GM12892 (cell line): ENCODE measurements around the gene TOP1. TPM values are rescaled to one million over a fixed set of nuclear protein-coding genes. Genes with fewer than 3 reads are reported as not detected.

ENCODE experiments used
- DNase-seq: peaks from one replicate; pipeline ENCODE4 v3.0.0; 2011; ENCODE audit not compliant: insufficient read length
- FAIRE-seq: peaks from 2 replicates; lab custom pipeline; 2011; peaks lifted over from hg19 to GRCh38; lab: Jason Lieb, UNC
- POLR2A ChIP-seq: IDR thresholded peaks from 2 replicates; pipeline ENCODE4 v1.6.1; 2011; ENCODE audit warnings: low read depth, low read length, control low read depth
- POLR2AphosphoS5 ChIP-seq: IDR thresholded peaks from 2 replicates; pipeline ENCODE4 v1.6.1; 2011; ENCODE audit warnings: low read depth, low read length, control low read depth
- TAF1 ChIP-seq: IDR thresholded peaks from 2 replicates; pipeline ENCODE4 v1.6.1; 2011; ENCODE audit warnings: low read depth, mild to moderate bottlenecking, control low read depth, low read length, borderline replicate concordance
- polyA plus RNA-seq: library from polyadenylated mRNA; unstranded; fragments of >200 nt; gene quantifications from one replicate; pipeline ENCODE4 v1.2.1, GENCODE V29; 2012; ENCODE audit warnings: missing spikeins, inconsistent platforms; ENCODE audit not compliant: missing spikeins

The TOP1 gene
- 69.1 TPM for polyA plus RNA-seq

DNA sequence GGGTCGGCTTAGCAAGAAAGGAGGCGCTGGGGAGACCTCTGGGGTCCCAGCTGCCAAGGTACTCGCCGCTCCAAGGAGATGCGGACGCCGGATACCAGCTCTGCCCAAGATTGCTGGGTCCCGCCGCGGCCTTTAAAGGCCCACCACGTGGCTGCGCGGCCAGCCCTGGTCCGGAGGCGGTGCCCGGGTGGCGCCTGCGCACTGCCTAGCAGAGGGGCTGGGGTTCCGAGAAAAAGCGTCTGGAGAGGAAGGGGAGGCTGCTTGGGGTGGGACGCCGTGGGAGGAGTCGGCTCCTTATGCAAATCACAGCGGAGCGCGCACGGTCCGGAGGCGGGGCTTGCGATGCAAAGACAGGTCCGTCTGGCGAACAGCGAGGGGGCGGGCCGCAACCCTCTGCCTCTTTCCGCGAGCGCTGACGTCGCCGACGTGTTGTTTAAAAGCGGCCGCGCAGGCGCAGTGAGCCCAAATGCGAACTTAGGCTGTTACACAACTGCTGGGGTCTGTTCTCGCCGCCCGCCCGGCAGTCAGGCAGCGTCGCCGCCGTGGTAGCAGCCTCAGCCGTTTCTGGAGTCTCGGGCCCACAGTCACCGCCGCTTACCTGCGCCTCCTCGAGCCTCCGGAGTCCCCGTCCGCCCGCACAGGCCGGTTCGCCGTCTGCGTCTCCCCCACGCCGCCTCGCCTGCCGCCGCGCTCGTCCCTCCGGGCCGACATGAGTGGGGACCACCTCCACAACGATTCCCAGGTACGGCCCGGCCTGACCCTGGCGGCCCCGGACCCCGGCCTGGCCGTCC, at the start of gene TOP1:
TSS of gene TOP1 (plus strand) at position 464 of the 791 bp plus-strand sequence. CDS start at position 710, 246 bp downstream.
- DNase-seq (peak; percentile 99), FAIRE-seq (peak; percentile 99)
- peak; percentile 89 for TF ChIP-seq POLR2AphosphoS5
- TF ChIP-seq TAF1: peak; percentile 81
- TF ChIP-seq POLR2A: peak; percentile 95

DNA sequence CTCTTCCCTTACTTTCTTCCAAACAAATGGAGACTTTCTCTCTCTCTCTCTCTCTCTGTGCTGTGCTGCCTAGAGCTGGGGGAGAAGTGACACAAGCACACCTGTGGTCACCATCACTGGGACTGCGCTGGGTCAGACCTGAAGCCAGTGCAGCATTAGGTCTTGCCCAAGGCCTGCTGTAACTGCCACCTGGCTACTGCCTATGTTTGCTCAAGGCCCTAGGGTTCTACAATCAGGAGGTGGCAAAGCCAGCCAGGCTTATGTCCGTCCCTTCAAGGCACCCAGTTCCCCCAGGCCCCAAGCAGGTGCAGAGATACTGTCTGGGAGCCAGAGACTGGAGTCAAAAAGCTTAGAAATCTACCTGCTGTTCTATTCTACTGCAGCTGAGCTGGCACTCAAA, 49.4 kb upstream of the TOP1 start:
- DNase-seq: no peak
- FAIRE-seq: no peak
- TF ChIP-seq TAF1 (no peak), POLR2AphosphoS5 (no peak), POLR2A (no peak)

DNA sequence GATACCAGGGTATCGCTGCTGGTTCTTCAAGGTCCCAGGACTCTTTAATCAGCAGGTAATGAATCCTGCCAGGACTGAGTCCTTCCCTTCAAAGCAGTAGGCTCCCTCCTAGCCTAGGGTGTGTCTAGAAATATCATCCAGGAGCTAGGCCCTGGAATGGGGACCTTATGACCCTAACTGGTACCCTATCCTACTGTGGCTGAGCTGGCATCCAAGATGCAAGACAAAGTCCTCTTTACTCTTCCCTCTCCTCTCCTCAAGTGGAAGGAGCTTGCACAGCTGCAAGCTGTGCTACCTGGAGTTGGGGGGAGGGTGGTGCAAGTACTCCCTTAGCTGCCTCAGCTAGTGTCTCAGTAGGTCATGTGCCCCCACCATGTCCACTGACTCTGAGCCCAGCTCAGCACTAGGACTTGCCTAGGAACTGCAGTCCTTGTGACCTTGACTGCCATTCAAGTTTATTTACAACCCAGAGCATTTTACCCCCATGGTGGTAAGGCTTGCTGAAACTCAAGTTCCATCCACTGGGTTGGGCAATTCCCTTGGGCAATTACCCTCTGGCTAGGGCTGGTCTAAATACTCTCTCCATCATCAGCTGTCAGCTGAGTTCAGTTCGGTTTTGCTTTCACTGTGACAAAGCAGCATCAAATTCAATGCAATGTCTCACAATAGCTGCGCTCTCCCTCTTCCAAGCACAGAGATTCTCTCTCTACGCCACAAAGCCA, 48.4 kb upstream of the TOP1 start:
- TF ChIP-seq POLR2AphosphoS5 (no peak), POLR2A (no peak), TAF1 (no peak)
- FAIRE-seq: peak; percentile 79
- DNase-seq: no peak

DNA sequence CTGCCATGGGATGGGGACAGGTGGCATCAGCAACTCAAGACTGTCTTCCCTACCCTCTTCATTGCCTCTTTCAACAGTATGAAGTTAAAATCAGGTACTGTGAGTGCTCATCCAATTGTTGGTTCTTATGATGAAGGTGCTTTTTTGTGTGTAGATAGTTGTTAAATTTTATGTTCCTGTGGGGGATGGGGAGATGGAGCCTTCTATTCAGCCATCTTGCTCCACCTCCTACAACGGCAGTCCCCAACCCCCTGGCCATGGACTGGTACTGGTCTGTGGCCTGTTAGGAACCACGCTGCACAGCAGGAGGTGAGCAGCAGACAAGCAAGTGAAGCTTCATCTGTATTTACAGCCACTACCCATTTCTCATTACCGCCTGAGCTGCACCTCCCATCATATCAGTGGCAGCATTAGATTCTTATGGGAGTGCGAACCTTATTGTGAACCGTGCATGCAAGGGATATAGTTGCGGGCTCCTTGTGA, 47.8 kb upstream of the TOP1 start:
- TF ChIP-seq POLR2AphosphoS5 (no peak), TAF1 (no peak), POLR2A (no peak)
- DNase-seq (no peak), FAIRE-seq (no peak)

DNA sequence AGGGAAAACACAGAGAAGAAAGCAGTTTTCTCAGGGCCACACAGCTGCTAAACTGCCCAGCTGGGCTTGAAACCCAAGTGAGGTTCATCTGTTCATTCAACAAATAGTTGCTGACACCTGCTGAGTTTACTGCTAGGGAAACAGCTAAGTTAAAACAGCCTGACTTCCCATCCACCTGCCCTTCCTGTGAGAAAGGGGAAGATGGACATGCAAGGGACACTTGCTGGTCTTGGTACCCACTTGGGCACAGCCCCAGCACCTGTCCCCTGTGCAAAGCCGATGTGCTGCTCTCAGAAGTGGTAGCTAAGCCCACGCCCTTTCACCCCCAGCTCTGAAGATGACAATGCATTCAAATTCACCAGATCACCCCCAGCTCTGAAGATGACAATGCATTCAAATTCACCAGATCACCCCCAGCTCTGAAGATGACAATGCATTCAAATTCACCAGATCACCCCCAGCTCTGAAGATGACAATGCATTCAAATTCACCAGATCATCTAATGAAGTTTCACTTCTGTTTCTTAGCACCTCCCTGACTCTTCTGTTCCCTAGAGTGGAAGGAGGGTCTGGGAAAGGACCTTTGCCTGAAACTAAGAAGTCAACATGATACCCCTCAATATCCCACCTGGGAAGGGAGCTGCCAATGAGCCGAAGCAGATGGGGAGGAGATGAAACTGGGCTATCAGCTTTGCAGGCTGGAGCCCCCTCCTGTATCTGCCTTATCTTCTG, 46.0 kb upstream of the TOP1 start:
- TF ChIP-seq POLR2A (no peak), POLR2AphosphoS5 (no peak), TAF1 (no peak)
- DNase-seq (no peak), FAIRE-seq (no peak)

DNA sequence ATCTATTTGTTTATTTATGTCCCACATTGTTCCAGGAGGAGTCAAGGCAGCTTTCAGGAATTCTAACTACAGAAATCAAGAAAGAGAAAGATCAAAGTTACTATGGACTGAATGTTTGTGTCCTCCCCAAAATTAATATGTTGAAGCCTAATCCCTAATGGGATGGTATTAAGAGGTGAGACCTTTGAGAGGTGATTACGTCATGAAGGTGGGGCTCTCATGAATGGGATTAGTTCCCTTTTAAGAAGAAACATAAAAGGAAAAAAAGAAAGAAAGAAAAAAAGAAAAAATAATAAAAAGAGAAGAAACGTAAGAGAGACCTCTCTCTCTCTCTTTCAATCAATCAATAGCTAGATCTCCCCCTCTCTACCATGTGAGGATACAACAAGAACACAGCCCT, 44.7 kb upstream of the TOP1 start:
- FAIRE-seq (no peak), DNase-seq (no peak)
- TF ChIP-seq POLR2A (no peak), POLR2AphosphoS5 (no peak), TAF1 (no peak)

DNA sequence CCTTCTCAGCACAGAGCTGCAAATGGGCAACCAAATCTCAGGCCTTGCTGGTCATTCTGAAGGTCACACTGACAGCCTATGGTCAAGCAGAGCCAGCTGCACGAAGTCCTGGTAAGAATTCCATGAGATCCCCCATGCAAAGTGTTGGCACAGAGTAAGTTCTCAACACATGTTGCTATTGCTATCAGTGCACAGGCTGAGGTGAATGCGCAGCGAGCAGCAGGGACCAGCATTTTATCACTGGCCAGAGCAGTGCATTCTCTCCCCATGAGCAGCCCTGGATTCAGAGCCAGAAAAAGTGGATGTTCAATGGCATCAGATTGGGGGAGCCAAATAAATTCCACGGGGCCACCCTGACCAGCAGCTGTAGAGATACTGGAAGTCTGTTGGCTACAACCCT, 44.1 kb upstream of the TOP1 start:
- TF ChIP-seq TAF1: no peak
- no peak for TF ChIP-seq POLR2A
- TF ChIP-seq POLR2AphosphoS5: no peak
- no peak for FAIRE-seq
- no peak for DNase-seq

DNA sequence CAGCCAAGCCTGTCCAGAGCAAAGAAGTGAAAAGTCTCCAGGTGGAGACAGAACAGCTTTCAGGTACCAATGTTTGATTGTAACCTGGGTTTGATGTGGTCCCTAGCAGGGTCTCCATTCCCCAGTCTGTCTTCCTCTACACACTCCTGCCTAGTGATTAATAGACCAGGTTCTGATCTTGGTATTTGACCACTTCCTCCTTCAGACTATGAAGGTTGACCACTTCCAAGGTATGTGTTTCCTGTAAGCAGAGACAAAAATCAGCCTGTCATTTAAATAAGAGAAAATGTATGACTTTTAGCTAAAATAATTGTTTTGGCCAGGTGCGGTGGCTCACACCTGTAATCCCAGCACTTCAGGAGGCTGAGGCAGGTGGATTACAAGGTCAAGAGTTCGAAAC, 41.8 kb upstream of the TOP1 start:
- no peak for FAIRE-seq

DNA sequence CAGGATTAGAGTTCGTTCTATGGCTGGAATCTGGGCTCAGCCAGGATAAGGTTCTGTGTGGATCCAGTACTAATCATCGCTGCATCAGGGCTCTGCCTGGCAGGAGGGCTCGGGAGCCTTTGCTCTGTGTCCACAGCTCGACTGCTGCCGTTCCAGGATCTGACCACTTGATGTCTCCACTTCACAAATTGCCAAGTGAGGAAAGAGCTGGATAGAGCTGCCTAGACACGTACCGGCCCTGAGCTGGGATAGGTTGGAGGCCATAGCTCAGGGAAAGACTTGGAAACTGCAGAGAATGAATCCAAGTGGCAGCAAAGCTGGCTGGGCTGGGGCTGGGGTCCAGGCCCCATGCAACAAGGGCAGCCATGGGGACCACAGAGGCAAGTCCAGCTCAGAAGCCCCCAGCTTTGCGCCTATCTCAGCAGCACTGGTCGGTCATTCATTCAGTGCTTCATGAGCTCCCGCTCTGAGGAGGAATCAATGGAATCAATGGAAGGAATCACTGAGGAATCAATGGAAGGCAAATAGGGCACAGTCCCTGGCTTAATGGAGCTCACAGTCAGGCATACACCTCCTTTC, 38.0 kb upstream of the TOP1 start:
- TF ChIP-seq TAF1 (no peak), POLR2AphosphoS5 (no peak), POLR2A (no peak)
- FAIRE-seq (peak; percentile 65), DNase-seq (peak; percentile 60)

More for the DNA sequence above, 41.8 kb upstream of the TOP1 start:
- DNase-seq: no peak
- TF ChIP-seq POLR2A: no peak
- no peak for TF ChIP-seq POLR2AphosphoS5
- TF ChIP-seq TAF1: no peak

DNA sequence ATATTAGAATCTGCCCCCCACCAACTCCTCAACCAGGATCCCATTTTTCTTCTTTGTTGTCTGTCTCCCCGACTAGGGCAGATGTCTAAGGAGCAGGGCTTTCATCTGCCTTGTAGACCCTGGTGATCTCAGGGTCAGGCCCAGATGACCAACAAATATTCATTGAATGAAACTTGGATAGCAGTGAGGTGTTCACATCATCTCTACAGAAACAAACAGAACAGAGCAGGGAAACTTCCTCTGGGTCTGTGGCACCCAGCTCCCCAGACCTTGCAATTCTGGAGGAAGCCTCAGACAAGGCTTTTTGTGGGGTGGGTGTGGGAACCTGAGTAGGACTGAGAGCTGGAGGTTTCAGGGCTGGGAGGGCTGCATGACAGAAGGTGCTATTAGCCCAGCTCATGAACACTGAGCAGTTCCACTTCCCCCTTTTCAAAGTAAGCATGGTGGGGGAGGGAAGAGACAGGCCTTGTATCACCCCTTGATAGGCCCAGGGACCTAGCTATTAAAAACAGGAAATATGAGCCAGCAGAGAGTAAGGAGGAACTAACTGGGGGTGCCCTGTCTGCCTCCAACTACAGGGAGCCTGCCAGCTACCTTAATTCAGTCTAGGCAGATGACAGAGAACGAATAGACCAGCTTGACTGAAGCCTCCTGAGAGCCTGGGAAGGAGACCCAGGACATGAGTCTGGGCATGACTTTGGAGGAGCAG, 37.3 kb upstream of the TOP1 start:
- peak; percentile 46; the same call in 1 of the 2 replicates for TF ChIP-seq POLR2AphosphoS5
- TF ChIP-seq POLR2A: peak; percentile 77
- peak; percentile 67; the same call in 1 of the 2 replicates for TF ChIP-seq TAF1
- DNase-seq: peak; percentile 68
- peak; percentile 87 for FAIRE-seq
